Stimulated activated CD4-positive, alpha-beta T cell treated with anti-CD3 and anti-CD28 coated beads, Interleukin-15, amount 100 ng/mL, for 24 hours (primary cell): ENCODE data around the gene DBNL.

ENCODE experiments used
- DNase-seq: peaks from one replicate; pipeline ENCODE4 v3.0.0-alpha.2; 2020

The DBNL gene

GRCh38 chr7:44080118-44080517 lies 35.6 kb downstream of the DBNL start:
- no peak for DNase-seq

DNA sequence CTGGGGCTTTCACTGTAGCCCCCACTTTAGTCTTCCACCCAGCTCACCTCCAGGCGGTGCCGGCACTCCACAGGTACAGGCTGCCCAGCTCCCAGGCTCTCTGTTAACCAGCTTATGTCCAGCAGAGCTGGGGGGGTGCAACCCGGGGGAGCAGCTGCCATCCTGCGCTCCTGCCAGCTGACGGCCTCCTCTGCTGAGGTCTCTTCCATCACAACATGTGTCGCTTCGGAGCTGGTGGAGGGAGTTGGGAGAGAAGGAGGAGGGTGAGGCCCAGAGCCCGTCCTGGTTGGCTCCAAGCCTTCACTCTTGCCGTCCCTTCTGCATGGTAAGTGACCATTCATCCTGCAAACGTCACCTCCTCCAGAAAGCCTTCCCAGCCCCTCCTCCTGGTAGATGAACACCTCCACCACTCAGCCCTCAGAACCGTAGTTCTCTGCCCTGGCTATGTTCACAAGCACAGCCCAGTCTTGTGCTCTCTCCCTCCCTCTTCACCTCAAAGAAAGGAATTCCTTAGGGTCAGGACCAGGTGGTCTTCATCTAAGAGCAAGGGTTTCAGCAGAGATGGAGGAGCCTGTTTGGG lies 36.3 kb downstream of the DBNL start:
- DNase-seq, result no peak

DNA sequence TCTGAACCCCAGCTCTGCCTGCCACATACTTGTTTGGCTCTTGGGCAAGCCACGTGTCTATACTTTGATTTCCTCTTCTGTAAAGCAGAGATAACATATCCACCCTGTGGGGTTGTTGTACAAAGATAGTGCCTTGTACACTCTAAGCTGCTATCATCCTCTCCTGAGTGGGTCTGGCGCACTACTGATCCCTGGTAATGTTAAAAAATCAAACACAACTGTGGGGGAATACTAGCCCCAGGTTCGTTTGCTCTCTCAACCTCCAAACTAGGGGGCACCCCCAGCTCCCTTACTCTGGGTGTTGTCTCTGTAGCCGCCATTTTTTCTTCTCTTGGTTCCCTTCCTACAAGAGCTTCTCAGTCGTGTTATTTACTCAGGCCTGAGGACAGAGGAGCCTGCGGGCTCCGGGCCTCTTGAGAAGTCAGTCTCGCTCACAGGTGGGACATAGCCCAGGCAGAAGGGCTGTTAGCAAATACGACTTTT lies 36.8 kb downstream of the DBNL start:
- peak; percentile 38 for DNase-seq

- peak; percentile 99 for DNase-seq
These were observed 38.2 kb downstream of the DBNL start for GRCh38 chr7:44082541-44083207.

DNA sequence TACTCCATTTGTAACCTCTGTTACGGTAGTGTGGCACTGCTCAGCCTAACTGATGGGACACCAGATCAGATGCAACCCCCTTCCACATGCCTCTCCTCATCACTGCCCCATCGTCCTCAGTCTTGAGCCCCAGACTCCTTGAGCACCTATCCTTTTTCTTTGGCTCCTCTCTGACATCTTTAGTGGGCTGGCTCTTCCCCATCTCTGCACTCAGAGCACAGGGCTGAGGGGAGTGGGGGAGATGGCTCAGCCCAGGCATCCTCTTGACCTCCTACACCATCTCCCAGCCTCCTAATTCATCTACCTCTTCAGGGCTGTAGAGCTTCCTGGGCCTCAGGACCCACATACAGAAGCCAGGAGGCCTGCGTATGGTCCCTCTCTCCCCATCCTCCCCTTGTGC lies 39.3 kb downstream of the DBNL start:
- DNase-seq, result no peak

GRCh38 chr7:44084701-44085100 lies 40.2 kb downstream of the DBNL start:
- no peak for DNase-seq

- DNase-seq, result no peak
These were observed 41.0 kb downstream of the DBNL start for GRCh38 chr7:44085546-44085945.

GRCh38 chr7:44086627-44087026 lies 42.1 kb downstream of the DBNL start:
- no peak for DNase-seq

- DNase-seq, result no peak
These were observed 43.7 kb downstream of the DBNL start for GRCh38 chr7:44087911-44088838.

GRCh38 chr7:44093102-44093641 lies 48.7 kb downstream of the DBNL start:
- DNase-seq, result no peak

DNA sequence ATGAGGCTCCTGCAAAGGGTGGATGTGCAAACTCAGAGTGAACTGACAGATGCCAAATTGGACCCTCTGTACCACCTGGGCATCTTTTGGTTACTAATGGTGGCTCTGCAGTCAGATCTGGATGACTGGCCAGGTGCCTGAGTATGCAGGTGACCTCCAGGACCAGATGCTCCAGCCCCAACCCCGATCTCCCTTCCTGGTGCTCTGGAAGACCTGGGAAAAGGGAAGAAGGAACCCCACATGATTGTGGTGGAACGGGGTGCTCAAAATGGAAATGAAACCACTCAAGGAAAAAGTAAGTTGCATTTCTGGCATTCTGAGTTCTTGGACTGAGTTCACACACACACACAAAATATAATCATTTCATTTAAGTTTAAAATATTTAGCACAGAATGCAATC lies 49.9 kb downstream of the DBNL start:
- DNase-seq, result no peak

- DNase-seq, result no peak
These were observed 50.5 kb downstream of the DBNL start for GRCh38 chr7:44094883-44095592.

DNA sequence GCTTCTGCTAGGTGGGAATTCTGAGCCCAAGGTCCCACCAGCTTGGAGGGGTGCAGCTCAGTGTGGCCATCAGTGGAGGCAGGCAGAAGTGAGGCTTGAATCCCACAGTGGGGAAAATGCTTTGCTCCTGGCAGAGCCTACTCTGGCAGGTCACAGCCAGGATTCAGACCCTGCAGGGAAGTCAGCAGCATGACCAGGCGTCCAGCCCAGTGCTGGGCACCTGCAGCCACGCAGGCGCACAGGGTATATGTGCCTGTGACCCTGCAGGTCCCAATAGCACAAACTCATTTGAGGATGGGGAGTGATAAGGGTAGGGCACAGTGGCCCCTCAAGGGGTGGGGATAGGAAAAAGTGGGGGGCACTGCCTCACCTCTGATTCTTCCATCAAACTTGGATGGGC lies 51.3 kb downstream of the DBNL start:
- DNase-seq, result no peak

DNA sequence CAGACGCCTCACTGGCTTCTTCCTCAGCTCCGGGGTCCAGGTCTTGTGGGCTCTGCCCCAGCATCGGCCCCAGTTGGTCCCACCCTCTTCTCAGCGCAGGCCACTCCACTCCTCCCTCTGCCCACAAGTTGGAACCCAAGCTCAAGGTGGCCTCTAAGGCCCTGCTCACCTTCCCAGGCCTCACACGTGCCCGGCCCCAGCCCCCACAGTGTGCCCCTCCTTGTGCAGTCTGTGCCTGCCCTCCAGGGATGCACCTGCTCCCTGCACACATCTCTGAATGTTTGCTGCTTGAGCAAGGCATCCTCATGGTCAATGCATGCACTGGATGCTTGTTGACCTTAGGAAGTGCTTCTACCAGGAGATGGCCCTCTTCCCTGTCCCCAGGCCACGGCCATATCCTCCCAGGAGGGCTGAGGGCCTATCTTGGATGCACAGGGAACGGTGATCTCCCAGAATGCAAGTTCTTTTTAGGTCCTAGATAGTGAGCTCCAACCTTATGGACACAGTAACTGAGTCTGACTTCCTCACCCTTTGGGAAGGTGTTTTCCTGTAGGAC lies 51.9 kb downstream of the DBNL start:
- no peak for DNase-seq

- DNase-seq, result peak; percentile 38
These were observed 52.8 kb downstream of the DBNL start for GRCh38 chr7:44097064-44097932.

GRCh38 chr7:44098092-44099068 lies 53.9 kb downstream of the DBNL start:
- DNase-seq, result no peak

DNA sequence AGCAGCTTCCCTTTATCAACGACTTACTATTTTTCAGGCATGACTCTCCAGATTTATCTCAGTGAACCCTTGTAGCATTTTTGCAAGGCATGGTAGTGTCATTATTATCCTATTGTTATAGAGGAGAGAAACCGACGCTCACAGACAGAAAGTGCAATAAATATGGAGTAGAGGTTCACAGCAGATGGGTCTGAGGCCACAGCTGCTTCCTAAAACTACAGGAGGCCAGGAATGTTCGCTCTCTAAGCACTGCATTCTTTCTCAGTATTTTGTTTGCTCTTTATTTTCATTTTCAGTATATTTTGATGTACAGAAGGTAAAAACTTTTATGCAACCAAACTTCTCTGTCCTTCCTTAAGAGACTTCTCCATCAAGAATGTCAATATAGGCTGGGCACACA lies 55.2 kb downstream of the DBNL start:
- DNase-seq, result no peak

GRCh38 chr7:44100458-44101302 lies 56.2 kb downstream of the DBNL start:
- no peak for DNase-seq

DNA sequence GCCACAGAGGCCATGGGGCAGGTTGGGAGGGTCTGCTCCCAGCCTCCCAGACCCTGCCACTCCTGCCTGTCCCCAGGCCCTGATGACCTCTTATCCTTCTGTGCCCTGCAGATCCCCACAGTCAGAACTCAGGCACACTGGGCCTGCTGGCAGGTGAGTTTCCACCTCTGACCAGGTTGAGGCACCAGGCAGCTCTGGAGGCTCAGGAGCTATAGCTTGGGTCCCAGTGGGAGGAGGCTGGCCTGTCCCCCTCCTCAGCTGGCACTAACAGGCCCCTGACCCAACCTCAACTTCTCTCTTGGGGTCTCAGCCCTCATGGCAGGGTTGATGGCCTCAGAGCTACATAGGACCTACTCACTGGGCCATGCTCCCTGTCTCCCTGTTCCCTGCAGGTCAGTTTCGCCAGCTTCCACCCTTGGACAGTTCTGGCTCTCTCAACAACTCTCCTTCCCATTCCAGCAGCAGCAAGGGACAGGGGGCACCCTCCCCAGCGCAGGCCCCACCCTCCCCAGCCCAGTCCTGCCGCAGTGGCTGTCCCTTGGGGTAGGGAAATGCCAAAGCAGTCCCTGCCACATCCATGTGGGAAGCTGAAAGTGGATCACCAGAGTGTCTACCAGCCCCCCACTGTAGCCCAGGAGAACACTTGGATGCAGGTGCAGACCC lies 56.9 kb downstream of the DBNL start:
- no peak for DNase-seq
